CD14-positive monocyte (primary cell): ENCODE measurements around the gene DNAJC2. TPM values are rescaled to one million over a fixed set of nuclear protein-coding genes. Genes with fewer than 3 reads are reported as not detected.
A peak's percentile ranks its signal among the peaks of the same experiment; 100 is the strongest.

ENCODE experiments used
- DNase-seq, 3 donors: peaks; one replicate each; pipeline ENCODE4 v3.0.0-alpha.2; 2011 to 2022
- H2AFZ ChIP-seq: 2 replicates; pipeline ENCODE4 v1.6.0; 2012; ENCODE audit warnings: mild to moderate bottlenecking, low read depth, low read length, inconsistent platforms; ENCODE audit not compliant: insufficient read depth, poor library complexity, severe bottlenecking
- H3K27ac ChIP-seq, 2 donors: 1 replicate in 1 of 2; 2 replicates in 1 of 2; pipeline ENCODE4 v1.5.1; 2012 to 2013; ENCODE audit warnings: low read length in 2 of 2, control low read depth in 1 of 2, inconsistent platforms in 1 of 2, low read depth in 1 of 2, mild to moderate bottlenecking in 1 of 2
- H3K27me3 ChIP-seq, 2 donors: one replicate each; pipeline versions ENCODE4 v1.6.0 to v1.6.1; 2011 to 2013; ENCODE audit warnings: low read length in 2 of 2; ENCODE audit not compliant: control insufficient read depth in 2 of 2, insufficient read depth in 2 of 2
- H3K36me3 ChIP-seq, 2 donors: replicated peaks in 1 of 2; 1 replicate in 1 of 2; 2 replicates in 1 of 2; pipeline versions ENCODE4 v1.5.1 to v1.6.1; 2012 to 2013; ENCODE audit warnings: low read length in 2 of 2, control low read depth in 1 of 2, inconsistent platforms in 1 of 2, mild to moderate bottlenecking in 1 of 2; ENCODE audit not compliant: insufficient read depth in 2 of 2, control insufficient read depth in 1 of 2
- H3K4me1 ChIP-seq, 2 donors: 1 replicate in 1 of 2; 2 replicates in 1 of 2; pipeline versions ENCODE4 v1.5.1 to v1.6.1; 2012 to 2013; ENCODE audit warnings: low read length in 2 of 2, control low read depth in 1 of 2, inconsistent platforms in 1 of 2, mild to moderate bottlenecking in 1 of 2, moderate library complexity in 1 of 2; ENCODE audit not compliant: insufficient read depth in 2 of 2, control insufficient read depth in 1 of 2
- H3K4me2 ChIP-seq: replicated peaks from 2 replicates; pipeline ENCODE3; 2012; ENCODE audit warnings: low read length, moderate library complexity, mild to moderate bottlenecking; ENCODE audit not compliant: poor library complexity, severe bottlenecking; ENCODE audit errors: extremely low read depth
- H3K4me3 ChIP-seq, 3 experiments: fragments of 200-600 bp in 1 of 3; sonication (generic) in 1 of 3; replicated peaks in 1 of 3; 1 replicate in 2 of 3; 2 replicates in 1 of 3; pipeline ENCODE4 v1.5.1; 2011 to 2013; ENCODE audit warnings: low read length in 3 of 3, mild to moderate bottlenecking in 3 of 3, control low read depth in 2 of 3, low read depth in 2 of 3, inconsistent platforms in 1 of 3, moderate library complexity in 1 of 3
- H3K79me2 ChIP-seq: 2 replicates; pipeline ENCODE4 v1.6.0; 2012; ENCODE audit warnings: mild to moderate bottlenecking, control low read depth, inconsistent platforms, low read length, moderate library complexity; ENCODE audit not compliant: insufficient read depth
- H3K9ac ChIP-seq: 2 replicates; pipeline ENCODE4 v1.6.0; 2017; ENCODE audit warnings: low read length, mild to moderate bottlenecking; ENCODE audit not compliant: insufficient read depth, poor library complexity, severe bottlenecking
- H3K9me3 ChIP-seq, 2 donors: replicated peaks in 1 of 2; 1 replicate in 1 of 2; 2 replicates in 1 of 2; pipeline versions ENCODE4 v1.5.1 to v1.6.1; 2012 to 2013; ENCODE audit warnings: low read length in 2 of 2, control low read depth in 1 of 2; ENCODE audit not compliant: control insufficient read depth in 1 of 2, insufficient read depth in 1 of 2
- H4K20me1 ChIP-seq: 2 replicates; pipeline ENCODE4 v1.6.0; 2012; ENCODE audit warnings: mild to moderate bottlenecking, low read length, control low read depth, moderate library complexity; ENCODE audit not compliant: insufficient read depth
- H3K27ac Mint-ChIP-seq, 7 donors: one replicate each; pipeline ENCODE4 v1.8.0; 2020; ENCODE audit warnings: mild to moderate bottlenecking in 7 of 7, mixed read lengths in 7 of 7, moderate library complexity in 6 of 7, inconsistent platforms in 2 of 7
- H3K27me3 Mint-ChIP-seq, 3 donors: one replicate each; pipeline ENCODE4 v1.8.0; 2021 to 2022; ENCODE audit warnings: low read depth in 3 of 3, mild to moderate bottlenecking in 3 of 3, mixed read lengths in 3 of 3, moderate library complexity in 3 of 3, inconsistent platforms in 1 of 3
- H3K36me3 Mint-ChIP-seq, 2 donors: one replicate each; pipeline ENCODE4 v1.8.0; 2020; ENCODE audit warnings: mixed read lengths in 2 of 2, inconsistent platforms in 1 of 2, mild to moderate bottlenecking in 1 of 2
- H3K4me1 Mint-ChIP-seq: one replicate; pipeline ENCODE4 v1.8.0; 2020; ENCODE audit warnings: mild to moderate bottlenecking, mixed read lengths
- H3K4me3 Mint-ChIP-seq, 2 donors: one replicate each; pipeline ENCODE4 v1.8.0; 2020; ENCODE audit warnings: mild to moderate bottlenecking in 2 of 2, mixed read lengths in 2 of 2, moderate library complexity in 1 of 2
- H3K9me3 Mint-ChIP-seq, 7 donors: one replicate each; pipeline ENCODE4 v1.8.0; 2020 to 2022; ENCODE audit warnings: mixed read lengths in 7 of 7, mild to moderate bottlenecking in 6 of 7, moderate library complexity in 6 of 7, inconsistent platforms in 2 of 7
- WGBS: methylation state at CpG from one replicate; pipeline ENCODE4 v1.1.5; 2013; ENCODE audit warnings: missing lambda C conversion rate; ENCODE audit not compliant: insufficient coverage; 5-methylcytosine and 5-hydroxymethylcytosine counted together
- intact Hi-C, 2 donors: fragments of 100-400 bp; cut with micrococcal nuclease; formaldehyde crosslinking; loops; one replicate each; pipeline versions ENCODE4 v1.15.0 to v1.15.1; 2023
- polyA plus RNA-seq, 3 donors: library from polyadenylated mRNA; depleted of rRNA in 1 of 3; unstranded in 2 of 3; stranded (reverse) in 1 of 3; fragments of 300-500 nt in 2 of 3; fragments of >200 nt in 1 of 3; fragmentation: Illumina TruSeq in 2 of 3; gene quantifications; 1 replicate in 2 of 3; 2 replicates in 1 of 3; pipeline ENCODE4 v1.2.3, GENCODE V29; 2012 to 2021
- TF ChIP-seq, protein P1 (sequence below): fragments of 200-600 bp; IDR thresholded peaks from one replicate; pipeline ENCODE4 v1.8.0; 2022; ENCODE audit warnings: antibody characterized with exemption, mild to moderate bottlenecking

Gene DNAJC2
- polyA plus RNA-seq, 3 donors: 5.6 to 18.6 (median 8.8) TPM

DNA sequence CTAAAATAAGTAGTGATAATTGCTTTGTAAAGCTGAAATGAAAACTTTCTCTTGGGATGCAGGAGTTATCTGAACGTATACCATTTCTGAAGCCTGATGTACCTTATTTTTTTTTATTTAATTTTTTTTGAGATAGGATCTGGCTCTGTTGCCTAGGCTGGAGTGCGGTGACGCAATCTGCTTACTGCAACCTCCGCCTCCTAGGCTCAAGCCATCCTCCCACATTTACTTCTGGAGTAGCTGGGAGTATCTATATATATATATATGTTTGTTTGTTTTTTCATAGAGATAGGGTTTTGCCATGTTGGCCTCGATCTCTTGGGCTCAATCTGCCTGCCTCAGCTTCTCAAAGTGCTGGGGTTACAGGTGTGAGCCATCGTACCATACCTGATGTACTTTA is 44.9 kb downstream of the DNAJC2 start:
- Mint-ChIP-seq H3K9me3 (no peaks in the 10 kb centered on the region), H3K36me3 (peaks cover 38 to 50% of the 10 kb centered on the region in 2 donors), H3K27ac (no peak overlapping the region), H3K4me3 (no peak overlapping the region), H3K4me1 (peaks cover 21% of the 10 kb centered on the region), H3K27me3 (peaks cover 0 to 1% (median 0%) of the 10 kb centered on the region in 3 donors)
- no peak overlapping the region for H3K4me3 ChIP-seq
- H3K27ac ChIP-seq: no peak overlapping the region
- H3K27me3 ChIP-seq: no peaks in the 10 kb centered on the region
- H3K4me1 ChIP-seq: peaks cover 11 to 15% of the 10 kb centered on the region in 2 donors
- intact Hi-C loops: loop anchor here (5.0 to 10.0 kb wide), 3 partner anchors 43 to 225 kb away; partner anchors contain the start of genes ARMC10 (in 1 of the 2), DNAJC2 (in 1 of the 2) and FBXL13 (in 1 of the 2)
- H3K9ac ChIP-seq: no peak overlapping the region
- H3K9me3 ChIP-seq: no peaks in the 10 kb centered on the region
- peaks cover 49 to 59% of the 10 kb centered on the region in 2 donors for H3K36me3 ChIP-seq
- TF ChIP-seq, protein P1, sequence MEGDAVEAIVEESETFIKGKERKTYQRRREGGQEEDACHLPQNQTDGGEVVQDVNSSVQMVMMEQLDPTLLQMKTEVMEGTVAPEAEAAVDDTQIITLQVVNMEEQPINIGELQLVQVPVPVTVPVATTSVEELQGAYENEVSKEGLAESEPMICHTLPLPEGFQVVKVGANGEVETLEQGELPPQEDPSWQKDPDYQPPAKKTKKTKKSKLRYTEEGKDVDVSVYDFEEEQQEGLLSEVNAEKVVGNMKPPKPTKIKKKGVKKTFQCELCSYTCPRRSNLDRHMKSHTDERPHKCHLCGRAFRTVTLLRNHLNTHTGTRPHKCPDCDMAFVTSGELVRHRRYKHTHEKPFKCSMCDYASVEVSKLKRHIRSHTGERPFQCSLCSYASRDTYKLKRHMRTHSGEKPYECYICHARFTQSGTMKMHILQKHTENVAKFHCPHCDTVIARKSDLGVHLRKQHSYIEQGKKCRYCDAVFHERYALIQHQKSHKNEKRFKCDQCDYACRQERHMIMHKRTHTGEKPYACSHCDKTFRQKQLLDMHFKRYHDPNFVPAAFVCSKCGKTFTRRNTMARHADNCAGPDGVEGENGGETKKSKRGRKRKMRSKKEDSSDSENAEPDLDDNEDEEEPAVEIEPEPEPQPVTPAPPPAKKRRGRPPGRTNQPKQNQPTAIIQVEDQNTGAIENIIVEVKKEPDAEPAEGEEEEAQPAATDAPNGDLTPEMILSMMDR: no peak
- H3K4me2 ChIP-seq: no peak overlapping the region
- H2AFZ ChIP-seq: no peak overlapping the region
- WGBS: no CpG with 5 or more reads among the region's 6 CpGs
- no peak for DNase-seq
- peaks cover 34% of the 10 kb centered on the region for H3K79me2 ChIP-seq
- no peaks in the 10 kb centered on the region for H4K20me1 ChIP-seq

DNA sequence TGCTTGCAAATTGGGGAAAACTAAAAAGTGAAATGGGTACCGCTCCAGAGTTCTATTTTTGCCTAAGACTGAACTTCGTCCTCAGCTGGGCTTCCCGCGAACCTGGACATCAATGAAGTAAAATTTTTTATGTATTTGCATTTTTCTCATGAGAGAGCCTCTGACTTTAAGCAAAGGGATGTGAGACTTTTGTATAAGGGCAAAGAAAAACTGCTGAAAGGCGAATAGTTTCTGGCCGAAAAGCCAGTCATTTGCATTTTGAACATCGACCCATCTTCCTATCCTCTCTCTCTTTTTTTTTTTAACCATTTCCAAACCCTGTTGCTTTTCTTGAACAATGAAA is 46.8 kb downstream of the DNAJC2 start:
- peaks cover 34% of the 10 kb centered on the region for H3K79me2 ChIP-seq

More for the DNA sequence above, 46.8 kb downstream of the DNAJC2 start:
- DNase-seq: no peak
- peaks cover 11 to 15% of the 10 kb centered on the region in 2 donors for H3K4me1 ChIP-seq
- peak overlapping the region; percentile 84 for H3K9ac ChIP-seq
- no peaks in the 10 kb centered on the region for H3K9me3 ChIP-seq
- TF ChIP-seq, protein P1: no peak
- H4K20me1 ChIP-seq: no peaks in the 10 kb centered on the region
- Mint-ChIP-seq H3K4me3 (peak overlapping the region; percentile 81 to 83), H3K4me1 (peaks cover 21% of the 10 kb centered on the region), H3K27me3 (peaks cover 0 to 1% (median 1%) of the 10 kb centered on the region in 3 donors), H3K9me3 (peaks cover 0 to 2% (median 0%) of the 10 kb centered on the region in 7 donors), H3K36me3 (peaks cover 24 to 33% of the 10 kb centered on the region in 2 donors), H3K27ac (peak overlapping the region; percentile 85 to 96 (median 93))
- H2AFZ ChIP-seq: peak overlapping the region; percentile 80
- H3K27ac ChIP-seq: peak overlapping the region; percentile 81 to 84
- peak overlapping the region; percentile 90 for H3K4me2 ChIP-seq
- intact Hi-C loops: loop anchor here (5.0 to 10.0 kb wide), 3 partner anchors 44 to 223 kb away; partner anchors contain the start of genes ARMC10 (in 1 of the 2), DNAJC2 (in 1 of the 2) and FBXL13 (in 1 of the 2)
- H3K36me3 ChIP-seq: peaks cover 30 to 41% of the 10 kb centered on the region in 2 donors
- H3K27me3 ChIP-seq: no peaks in the 10 kb centered on the region
- H3K4me3 ChIP-seq: peak overlapping the region; percentile 80 to 85 (median 84)
- WGBS: 0% methylated on average over 4 of the region's 7 CpGs
